KMS-11 (cell line): Measurements from ENCODE around the gene DNASE2.
A peak's percentile ranks its signal among the peaks of the same experiment; 100 is the strongest.

Experiments
- H2AFZ ChIP-seq: fragments of 200-600 bp; sonication (generic); 2 replicates; pipeline ENCODE4 v1.6.1; 2016; ENCODE audit warnings: antibody characterized with exemption, mixed run types, low read depth
- H3K27ac ChIP-seq: fragments of 200-600 bp; sonication (generic); 2 replicates; pipeline ENCODE4 v1.6.1; 2016; ENCODE audit warnings: mild to moderate bottlenecking, mixed run types
- H3K27me3 ChIP-seq: fragments of 200-600 bp; sonication (generic); 2 replicates; pipeline ENCODE4 v1.6.1; 2017; ENCODE audit warnings: mild to moderate bottlenecking, low read depth, mixed run types, moderate library complexity; ENCODE audit not compliant: insufficient read depth
- H3K36me3 ChIP-seq: fragments of 200-600 bp; sonication (generic); 2 replicates; pipeline ENCODE4 v1.6.1; 2017; ENCODE audit warnings: mild to moderate bottlenecking, mixed run types; ENCODE audit not compliant: insufficient read depth
- H3K4me1 ChIP-seq: fragments of 200-600 bp; sonication (generic); 2 replicates; pipeline ENCODE4 v1.6.1; 2016; ENCODE audit warnings: mild to moderate bottlenecking, low read depth, mixed run types; ENCODE audit not compliant: poor library complexity, severe bottlenecking
- H3K4me2 ChIP-seq: fragments of 200-600 bp; sonication (generic); 2 replicates; pipeline ENCODE4 v1.7.0; 2016; ENCODE audit warnings: mild to moderate bottlenecking, mixed run types
- H3K4me3 ChIP-seq: fragments of 200-600 bp; sonication (generic); IDR thresholded peaks from 2 replicates; pipeline ENCODE4 v1.6.1; 2017; ENCODE audit warnings: low read depth, low read length, mixed read lengths; ENCODE audit not compliant: insufficient read depth
- H3K79me2 ChIP-seq: fragments of 200-600 bp; sonication (generic); 2 replicates; pipeline ENCODE4 v1.6.1; 2016; ENCODE audit warnings: low read depth, mixed run types; ENCODE audit not compliant: insufficient read depth
- H3K9ac ChIP-seq: fragments of 200-600 bp; sonication (generic); 2 replicates; pipeline ENCODE4 v1.6.1; 2016; ENCODE audit warnings: mild to moderate bottlenecking, mixed run types
- H4K20me1 ChIP-seq: fragments of 200-600 bp; sonication (generic); 2 replicates; pipeline ENCODE4 v1.6.1; 2016; ENCODE audit warnings: mild to moderate bottlenecking, mixed run types; ENCODE audit not compliant: insufficient read depth
- TF ChIP-seq, protein P1 (sequence below): fragments of 200-600 bp; sonication (generic); conservative IDR thresholded peaks from 2 replicates; pipeline ENCODE4 v1.6.1; 2017; ENCODE audit warnings: low read depth, mild to moderate bottlenecking, antibody characterized with exemption, low read length, moderate library complexity, mixed read lengths

Gene DNASE2

DNA sequence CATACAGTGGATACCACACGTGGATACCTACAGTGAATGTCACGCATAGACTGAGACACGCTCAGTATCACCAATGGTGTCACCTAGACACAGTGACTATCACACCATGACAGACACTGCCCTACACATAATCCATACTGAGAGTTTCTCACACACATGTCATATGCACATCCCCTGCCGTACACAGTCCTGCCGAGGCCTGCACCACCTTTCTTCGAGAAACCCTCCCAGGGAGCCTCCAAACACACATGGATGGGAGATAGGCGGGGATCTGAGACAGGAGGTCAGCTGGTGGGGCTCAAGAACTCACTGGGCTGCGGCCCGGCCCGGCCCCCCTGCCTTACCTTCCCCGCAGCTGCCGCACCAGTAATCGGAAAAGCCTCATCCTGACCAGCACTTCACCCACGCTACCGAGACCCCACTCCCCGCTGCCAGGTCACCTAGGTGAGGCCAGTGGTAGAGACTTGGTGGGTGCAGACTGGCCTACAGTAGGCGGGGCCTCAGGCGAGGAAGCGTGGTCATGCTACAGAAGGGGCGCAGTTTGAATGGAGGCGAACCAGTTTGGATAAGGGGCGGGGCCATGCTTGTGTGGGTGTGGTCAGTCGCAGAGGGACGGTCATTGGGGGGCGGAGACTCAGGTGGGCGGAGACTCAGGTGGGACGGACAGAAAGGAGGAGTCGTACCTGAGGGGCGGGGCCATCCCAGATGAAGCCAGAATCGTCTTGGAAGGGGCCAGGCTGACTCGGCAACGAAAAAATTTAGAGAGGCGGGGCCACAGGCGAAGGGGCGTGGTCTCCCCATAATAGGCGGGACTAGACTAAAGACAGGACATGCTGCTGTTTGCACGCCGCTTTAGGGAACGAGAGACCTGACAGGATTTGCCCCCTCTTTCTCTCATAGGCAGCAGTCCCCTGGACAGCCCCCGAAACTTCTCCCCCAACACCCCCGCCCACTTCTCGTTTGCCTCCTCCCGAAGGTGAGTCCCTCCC lies 40.9 kb downstream of the DNASE2 start:
- no peaks in the 10 kb centered on the region for H4K20me1 ChIP-seq
- no peak overlapping the region for H3K9ac ChIP-seq
- H2AFZ ChIP-seq = no peak overlapping the region
- peaks cover 5% of the 10 kb centered on the region for H3K4me1 ChIP-seq
- no peak overlapping the region for H3K27ac ChIP-seq
- H3K36me3 ChIP-seq = no peaks in the 10 kb centered on the region
- TF ChIP-seq, protein P1, sequence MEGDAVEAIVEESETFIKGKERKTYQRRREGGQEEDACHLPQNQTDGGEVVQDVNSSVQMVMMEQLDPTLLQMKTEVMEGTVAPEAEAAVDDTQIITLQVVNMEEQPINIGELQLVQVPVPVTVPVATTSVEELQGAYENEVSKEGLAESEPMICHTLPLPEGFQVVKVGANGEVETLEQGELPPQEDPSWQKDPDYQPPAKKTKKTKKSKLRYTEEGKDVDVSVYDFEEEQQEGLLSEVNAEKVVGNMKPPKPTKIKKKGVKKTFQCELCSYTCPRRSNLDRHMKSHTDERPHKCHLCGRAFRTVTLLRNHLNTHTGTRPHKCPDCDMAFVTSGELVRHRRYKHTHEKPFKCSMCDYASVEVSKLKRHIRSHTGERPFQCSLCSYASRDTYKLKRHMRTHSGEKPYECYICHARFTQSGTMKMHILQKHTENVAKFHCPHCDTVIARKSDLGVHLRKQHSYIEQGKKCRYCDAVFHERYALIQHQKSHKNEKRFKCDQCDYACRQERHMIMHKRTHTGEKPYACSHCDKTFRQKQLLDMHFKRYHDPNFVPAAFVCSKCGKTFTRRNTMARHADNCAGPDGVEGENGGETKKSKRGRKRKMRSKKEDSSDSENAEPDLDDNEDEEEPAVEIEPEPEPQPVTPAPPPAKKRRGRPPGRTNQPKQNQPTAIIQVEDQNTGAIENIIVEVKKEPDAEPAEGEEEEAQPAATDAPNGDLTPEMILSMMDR = no peak
- H3K79me2 ChIP-seq = no peaks in the 10 kb centered on the region
- peak overlapping the region; percentile 29; the same call in 1 of the 2 replicates for H3K4me2 ChIP-seq
- H3K4me3 ChIP-seq = no peak overlapping the region
- H3K27me3 ChIP-seq = peaks cover 24% of the 10 kb centered on the region

- H3K9ac ChIP-seq = peak overlapping the region; percentile 61
- no peak overlapping the region for H3K27ac ChIP-seq
- no peaks in the 10 kb centered on the region for H4K20me1 ChIP-seq
- peak overlapping the region; percentile 76 for H2AFZ ChIP-seq
- H3K27me3 ChIP-seq = peaks cover 36% of the 10 kb centered on the region
- peaks cover 5% of the 10 kb centered on the region for H3K4me1 ChIP-seq
- no peak overlapping the region for H3K4me3 ChIP-seq
- H3K36me3 ChIP-seq = no peaks in the 10 kb centered on the region
- H3K4me2 ChIP-seq = peak overlapping the region; percentile 89
- no peaks in the 10 kb centered on the region for H3K79me2 ChIP-seq
- TF ChIP-seq, protein P1 = no peak
Measured at GRCh38 chr19:12838886-12839756, 42.1 kb downstream of the DNASE2 start.

DNA sequence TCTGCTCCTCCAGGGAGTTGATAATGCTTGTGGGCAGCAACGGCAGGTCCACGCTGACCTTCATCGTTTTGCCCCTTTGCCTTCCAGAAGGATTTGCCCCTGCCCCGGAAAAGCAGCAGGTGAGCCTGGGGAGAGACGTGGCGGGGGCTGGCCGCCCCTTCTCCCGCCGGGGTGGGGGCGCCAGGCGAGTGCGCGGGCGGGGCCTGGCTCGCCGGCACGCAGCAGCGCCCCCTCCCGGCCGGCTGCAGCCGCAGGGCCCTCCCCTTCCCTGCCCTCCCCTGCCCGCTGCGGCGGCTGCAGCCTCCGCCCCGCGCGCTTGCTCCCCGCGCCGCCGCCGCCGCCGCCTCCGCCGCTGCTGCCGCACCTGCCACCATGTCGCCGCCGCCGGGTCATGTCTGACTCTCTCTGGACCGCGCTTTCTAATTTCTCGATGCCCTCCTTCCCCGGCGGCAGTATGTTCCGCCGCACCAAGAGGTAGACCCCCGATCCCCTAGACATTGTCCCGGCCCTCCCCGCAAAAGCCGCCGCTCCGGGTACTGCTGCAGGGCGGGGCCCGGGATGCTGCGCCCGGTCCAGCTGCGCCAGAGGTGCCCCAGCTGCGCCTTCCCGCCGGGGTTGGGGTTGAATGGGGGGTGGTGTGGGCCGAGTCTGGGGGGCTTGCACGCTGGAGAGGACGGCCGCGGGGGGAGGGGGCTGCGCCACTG lies 42.9 kb downstream of the DNASE2 start, which contains the start of gene MAST1:
TSS of gene MAST1 (plus strand) at position 334 of the 704 bp plus-strand sequence. CDS start at position 392, 58 bp downstream.
- H3K27ac ChIP-seq = no peak within 1 kb of the TSS

More for the DNA sequence above, 42.9 kb downstream of the DNASE2 start, which contains the start of gene MAST1:
- H4K20me1 ChIP-seq = no peaks in the 10 kb centered on the region
- H3K36me3 ChIP-seq = no peaks in the 10 kb centered on the region
- peak within 1 kb of the TSS; percentile 61 for H3K9ac ChIP-seq
- H3K4me2 ChIP-seq = peak within 1 kb of the TSS; percentile 89
- H3K4me3 ChIP-seq = no peak within 1 kb of the TSS
- H2AFZ ChIP-seq = peak within 1 kb of the TSS; percentile 76
- H3K27me3 ChIP-seq = peaks cover 40% of the 10 kb centered on the region
- TF ChIP-seq, protein P1 = peak; percentile 46
- no peaks in the 10 kb centered on the region for H3K79me2 ChIP-seq
- H3K4me1 ChIP-seq = peaks cover 6% of the 10 kb centered on the region
